Muscle layer of duodenum (tissue), 2 donors: ENCODE measurements around the gene JMJD7.

Experiments used
- H3K27ac ChIP-seq: one replicate; pipeline ENCODE4 v1.7.0; 2013; ENCODE audit warnings: mild to moderate bottlenecking, low read length
- H3K27me3 ChIP-seq: one replicate; pipeline ENCODE4 v1.7.0; 2013; ENCODE audit warnings: low read depth, mild to moderate bottlenecking, control low read depth, low read length
- H3K36me3 ChIP-seq, 2 donors: one replicate each; pipeline ENCODE4 v1.7.0; 2013; ENCODE audit warnings: low read length in 2 of 2, control low read depth in 1 of 2, mild to moderate bottlenecking in 1 of 2; ENCODE audit not compliant: insufficient read depth in 2 of 2, control insufficient read depth in 1 of 2
- H3K4me1 ChIP-seq, 2 donors: one replicate each; pipeline ENCODE4 v1.7.0; 2013; ENCODE audit warnings: low read length in 2 of 2, mild to moderate bottlenecking in 2 of 2, control low read depth in 1 of 2, moderate library complexity in 1 of 2; ENCODE audit not compliant: insufficient read depth in 2 of 2, control insufficient read depth in 1 of 2
- H3K4me3 ChIP-seq, 2 donors: one replicate each; pipeline ENCODE4 v1.7.0; 2013; ENCODE audit warnings: low read length in 2 of 2, low read depth in 1 of 2, mild to moderate bottlenecking in 1 of 2
- H3K9me3 ChIP-seq, 2 donors: one replicate each; pipeline ENCODE4 v1.7.0; 2013; ENCODE audit warnings: low read length in 2 of 2, control low read depth in 1 of 2, mild to moderate bottlenecking in 1 of 2; ENCODE audit not compliant: control insufficient read depth in 1 of 2
- donor health status: healthy.

The JMJD7 gene

DNA sequence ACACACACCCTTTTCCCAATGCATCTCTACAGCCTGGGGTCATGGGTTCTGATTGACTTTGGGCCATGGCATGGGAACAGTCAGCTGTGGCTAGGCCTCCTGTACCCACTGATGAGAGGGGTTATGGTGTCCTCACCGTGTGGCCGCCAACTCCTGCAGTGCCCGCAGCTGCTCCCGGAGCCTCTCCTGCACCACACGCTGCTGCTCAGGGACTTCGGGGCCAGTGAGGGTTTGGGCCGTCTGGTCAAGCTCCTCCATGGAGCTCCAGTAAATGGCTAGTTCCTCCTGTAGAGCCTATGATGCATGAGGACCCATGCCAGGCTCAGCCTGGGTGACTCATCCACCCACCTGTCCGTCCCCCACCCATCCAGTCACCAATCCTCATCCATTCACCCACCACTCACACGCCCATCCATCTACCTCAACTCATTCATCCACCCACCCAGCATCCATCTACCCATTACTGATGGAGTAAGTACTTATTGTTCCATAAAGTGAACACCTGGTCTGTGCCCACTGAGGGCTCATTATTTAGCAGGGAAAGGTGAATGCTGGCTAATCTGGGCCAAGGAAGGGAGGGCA is 44.4 kb downstream of the JMJD7 start:
- no peaks in the 10 kb centered on the region for H3K36me3 ChIP-seq
- H3K27ac ChIP-seq: no peak overlapping the region
- no peak overlapping the region for H3K4me3 ChIP-seq
- H3K4me1 ChIP-seq: no peaks in the 10 kb centered on the region
- H3K27me3 ChIP-seq: no peaks in the 10 kb centered on the region
- no peaks in the 10 kb centered on the region for H3K9me3 ChIP-seq

DNA sequence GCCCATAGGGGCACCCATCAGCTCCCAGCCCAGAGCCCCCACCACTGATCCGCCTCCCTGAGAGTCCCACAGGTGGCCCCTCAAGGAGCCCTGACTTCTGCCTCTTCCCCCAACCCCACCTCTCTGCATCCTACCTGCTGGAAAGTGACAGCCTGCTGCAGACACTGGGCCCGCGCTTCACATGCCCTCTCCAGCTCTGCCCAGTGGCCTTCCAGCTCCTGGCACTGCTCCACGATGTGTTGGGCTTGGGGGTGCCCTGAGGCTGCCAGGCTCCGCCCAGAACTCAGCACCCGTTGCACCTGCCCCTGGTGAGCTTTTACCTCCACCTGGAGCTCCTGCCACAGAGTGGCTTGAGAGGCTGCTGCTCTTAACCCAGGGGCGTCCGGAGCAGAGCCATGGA is 45.8 kb downstream of the JMJD7 start:
- no peak overlapping the region for H3K4me3 ChIP-seq
- H3K27ac ChIP-seq: no peak overlapping the region
- no peaks in the 10 kb centered on the region for H3K9me3 ChIP-seq

DNA sequence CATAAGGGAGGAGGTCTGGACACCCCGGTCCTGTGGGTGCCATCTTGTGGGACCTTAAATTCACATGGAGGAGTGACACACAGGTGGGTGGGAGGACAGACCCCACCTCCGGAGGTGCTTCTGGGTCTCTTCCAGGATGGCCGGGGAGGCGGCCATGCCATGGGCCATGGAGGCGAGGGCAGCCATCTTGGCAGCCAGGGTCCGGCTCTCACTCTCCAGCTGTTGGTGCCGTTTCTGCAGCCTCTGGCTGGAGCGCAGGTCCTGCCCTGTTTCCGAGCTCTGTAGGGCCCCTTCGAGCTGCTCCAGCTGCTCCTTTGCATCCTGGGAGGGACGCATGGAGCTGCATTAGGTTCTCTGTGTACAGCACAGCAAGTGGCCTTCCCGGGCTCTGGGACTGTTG is 46.8 kb downstream of the JMJD7 start:
- no peaks in the 10 kb centered on the region for H3K9me3 ChIP-seq
- H3K4me1 ChIP-seq: no peaks in the 10 kb centered on the region
- H3K27me3 ChIP-seq: no peaks in the 10 kb centered on the region
- no peak overlapping the region for H3K27ac ChIP-seq
- H3K4me3 ChIP-seq: no peak overlapping the region
- H3K36me3 ChIP-seq: no peaks in the 10 kb centered on the region

More for the DNA sequence above, 45.8 kb downstream of the JMJD7 start:
- no peaks in the 10 kb centered on the region for H3K36me3 ChIP-seq
- no peaks in the 10 kb centered on the region for H3K4me1 ChIP-seq
- H3K27me3 ChIP-seq: no peaks in the 10 kb centered on the region

DNA sequence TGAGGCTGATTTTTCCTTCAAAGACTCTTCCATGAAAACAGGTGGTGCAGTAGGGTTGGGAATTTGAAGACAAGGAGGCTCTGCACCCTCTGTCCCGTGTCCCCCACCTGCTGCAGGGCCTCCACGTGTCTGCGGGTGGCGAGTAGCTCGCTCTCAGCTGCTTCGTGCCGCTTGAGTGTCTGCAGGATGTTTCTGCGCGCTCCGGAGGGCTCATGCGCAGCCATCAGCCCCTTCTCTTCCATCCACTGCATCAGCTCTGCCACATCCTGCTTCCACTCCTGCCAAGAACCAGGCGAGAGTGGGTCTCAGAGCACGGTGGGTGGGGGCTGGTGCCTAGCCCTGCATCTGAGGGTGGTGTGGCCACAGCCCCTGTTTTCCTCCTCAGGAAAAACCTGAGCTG is 48.1 kb downstream of the JMJD7 start:
- no peak overlapping the region for H3K27ac ChIP-seq
- no peak overlapping the region for H3K4me3 ChIP-seq
- no peaks in the 10 kb centered on the region for H3K9me3 ChIP-seq
- no peaks in the 10 kb centered on the region for H3K36me3 ChIP-seq
- H3K27me3 ChIP-seq: no peaks in the 10 kb centered on the region
- H3K4me1 ChIP-seq: no peaks in the 10 kb centered on the region

DNA sequence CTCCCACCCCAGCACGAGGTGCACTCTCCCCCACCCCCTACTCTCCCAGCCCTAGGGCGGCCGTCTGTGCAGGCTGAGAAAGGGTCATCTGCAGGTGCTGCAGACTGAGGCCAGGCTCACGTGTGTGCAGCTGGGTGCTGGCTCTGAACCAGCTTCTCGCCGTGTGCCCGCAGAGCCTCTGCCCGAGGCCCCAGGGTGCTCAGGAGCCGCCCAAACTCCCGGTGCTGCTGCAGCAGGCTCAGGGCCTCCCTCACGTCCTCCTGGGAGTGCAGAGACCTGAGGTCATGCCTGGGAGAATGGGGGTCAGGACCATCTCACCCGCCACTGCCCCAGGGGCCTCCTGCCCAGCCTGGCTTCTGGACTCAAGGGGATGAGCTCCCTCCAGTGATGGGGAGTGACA is 48.8 kb downstream of the JMJD7 start:
- no peaks in the 10 kb centered on the region for H3K36me3 ChIP-seq
- no peaks in the 10 kb centered on the region for H3K9me3 ChIP-seq
- H3K27me3 ChIP-seq: no peaks in the 10 kb centered on the region
- H3K4me3 ChIP-seq: no peak overlapping the region
- H3K4me1 ChIP-seq: no peaks in the 10 kb centered on the region
- no peak overlapping the region for H3K27ac ChIP-seq

DNA sequence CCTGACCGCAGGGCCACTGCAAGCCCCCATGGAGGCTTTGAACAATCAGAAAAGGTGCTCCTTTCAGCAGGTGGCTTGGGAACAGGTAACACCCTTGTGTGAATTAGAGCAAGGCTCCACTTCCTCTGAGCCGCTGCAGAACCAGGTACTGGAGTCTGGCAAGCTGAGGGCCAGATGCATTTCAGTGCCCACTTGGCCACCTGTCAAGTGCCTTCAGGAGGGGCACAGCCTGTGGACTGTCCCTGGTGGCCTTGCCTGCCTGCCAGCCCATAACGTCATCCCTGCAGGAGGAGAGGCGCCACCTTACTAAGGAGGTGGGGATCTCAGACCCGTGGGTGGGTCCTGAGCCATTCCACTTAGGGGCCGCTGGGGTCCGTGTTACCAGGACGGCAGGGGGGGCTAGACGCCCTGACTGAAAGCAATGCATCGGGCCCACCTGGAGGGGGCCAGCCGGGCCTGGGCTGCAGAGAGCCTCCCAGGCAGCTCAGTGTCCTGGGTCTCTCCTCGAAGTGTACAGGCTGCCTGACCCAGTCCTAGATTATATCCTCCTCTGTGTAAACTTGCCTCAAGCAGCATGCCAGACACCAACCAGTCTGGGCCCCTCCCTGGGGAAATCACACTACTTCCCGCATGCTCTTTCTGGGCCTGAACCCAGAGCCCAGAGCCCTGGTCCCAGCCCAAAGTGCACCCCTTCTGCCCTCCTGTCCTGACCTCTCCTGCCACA is 49.9 kb downstream of the JMJD7 start:
- Histone ChIP-seq H3K36me3 (no peaks in the 10 kb centered on the region), H3K27me3 (no peaks in the 10 kb centered on the region), H3K4me3 (no peak overlapping the region), H3K4me1 (peaks cover 0 to 7% of the 10 kb centered on the region in 2 donors), H3K27ac (no peak overlapping the region), H3K9me3 (no peaks in the 10 kb centered on the region)

DNA sequence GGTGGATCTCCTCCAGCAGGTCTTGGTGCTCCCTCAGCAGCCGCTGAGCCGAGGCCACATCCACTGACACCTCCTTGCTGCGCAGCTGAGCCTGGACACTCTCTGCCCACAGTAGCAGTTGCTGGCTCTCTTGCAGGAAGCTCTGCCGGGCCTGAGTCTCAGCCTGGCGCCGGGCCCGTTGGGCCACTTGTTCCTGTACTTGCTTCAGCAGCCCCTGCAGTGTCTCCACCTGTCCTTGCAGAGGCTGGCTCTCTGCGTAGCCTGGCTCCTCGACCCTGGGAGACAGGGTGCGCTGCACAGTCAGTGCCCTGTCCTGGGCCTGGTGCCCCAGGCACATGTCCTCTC is 50.4 kb downstream of the JMJD7 start:
- Histone ChIP-seq H3K9me3 (no peaks in the 10 kb centered on the region), H3K36me3 (no peaks in the 10 kb centered on the region), H3K27ac (no peak overlapping the region), H3K4me3 (no peak overlapping the region), H3K27me3 (no peaks in the 10 kb centered on the region), H3K4me1 (peaks cover 0 to 7% of the 10 kb centered on the region in 2 donors)

DNA sequence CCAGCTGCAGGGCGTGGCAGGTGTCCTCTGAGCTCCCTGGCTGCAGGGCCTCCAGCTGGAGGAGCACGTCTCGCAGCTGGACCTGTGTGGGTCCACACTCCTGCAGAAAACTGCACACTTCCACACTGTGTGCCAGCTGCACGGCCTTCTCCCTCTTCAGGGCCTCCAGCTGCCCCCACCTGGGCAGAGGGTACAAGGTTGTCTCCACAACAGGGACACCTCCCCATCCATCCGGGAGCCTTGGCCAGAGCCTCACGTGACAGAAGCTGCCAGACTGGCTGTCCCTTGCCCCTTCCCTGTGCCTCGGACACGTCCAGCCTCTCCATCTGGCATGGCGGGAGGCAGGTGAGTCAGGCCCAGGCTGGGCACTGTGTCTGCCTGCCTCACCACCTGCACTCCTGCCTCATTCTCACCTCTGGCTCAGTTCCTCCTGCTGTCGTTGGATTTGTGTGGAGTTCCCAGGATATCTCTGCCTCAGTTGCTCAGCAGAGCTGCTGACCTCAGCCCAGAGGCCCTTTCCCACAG is 51.5 kb downstream of the JMJD7 start:
- Histone ChIP-seq H3K4me3 (no peak overlapping the region), H3K27me3 (no peaks in the 10 kb centered on the region), H3K36me3 (no peaks in the 10 kb centered on the region), H3K27ac (no peak overlapping the region), H3K9me3 (no peaks in the 10 kb centered on the region), H3K4me1 (peaks cover 0 to 7% of the 10 kb centered on the region in 2 donors)

DNA sequence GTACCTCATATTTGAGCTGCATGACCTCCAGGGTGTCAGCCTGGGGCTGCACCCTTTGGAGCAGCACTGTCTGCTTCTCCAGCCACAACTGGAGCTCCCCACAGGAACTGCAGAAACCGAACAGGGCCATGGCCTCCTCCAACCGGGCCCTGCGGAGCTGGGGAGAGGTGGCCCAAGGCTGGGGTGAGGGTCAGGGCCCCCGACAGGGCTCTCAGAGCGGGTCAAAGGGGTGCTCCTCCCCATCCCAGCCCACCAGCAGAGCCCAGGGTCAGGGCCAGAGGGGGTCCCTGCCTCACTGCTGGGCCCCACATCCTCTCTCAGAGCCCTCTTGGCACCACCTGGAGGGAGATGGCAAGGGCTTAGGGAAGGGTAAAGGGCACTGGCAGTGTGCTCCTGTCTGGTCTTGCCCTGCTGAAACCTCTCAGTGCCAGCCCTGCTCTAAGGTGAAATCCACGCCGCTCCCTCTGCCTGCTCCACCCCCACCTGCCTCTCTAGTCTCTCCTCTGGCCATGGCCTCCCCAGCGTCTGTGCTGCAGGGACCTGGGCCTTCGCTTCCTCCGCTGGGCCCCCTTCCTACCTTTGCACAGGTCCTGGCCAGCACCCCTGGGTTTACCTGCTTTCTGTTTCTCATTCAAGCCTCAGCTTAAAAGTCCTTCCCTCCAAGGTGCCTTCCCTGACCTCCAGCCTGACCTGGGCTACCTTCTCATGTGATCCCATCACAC is 52.4 kb downstream of the JMJD7 start:
- H3K27ac ChIP-seq: no peak overlapping the region
- peaks cover 0 to 7% of the 10 kb centered on the region in 2 donors for H3K4me1 ChIP-seq
- H3K36me3 ChIP-seq: no peaks in the 10 kb centered on the region
- no peak overlapping the region for H3K4me3 ChIP-seq
- no peaks in the 10 kb centered on the region for H3K27me3 ChIP-seq
- H3K9me3 ChIP-seq: no peaks in the 10 kb centered on the region

DNA sequence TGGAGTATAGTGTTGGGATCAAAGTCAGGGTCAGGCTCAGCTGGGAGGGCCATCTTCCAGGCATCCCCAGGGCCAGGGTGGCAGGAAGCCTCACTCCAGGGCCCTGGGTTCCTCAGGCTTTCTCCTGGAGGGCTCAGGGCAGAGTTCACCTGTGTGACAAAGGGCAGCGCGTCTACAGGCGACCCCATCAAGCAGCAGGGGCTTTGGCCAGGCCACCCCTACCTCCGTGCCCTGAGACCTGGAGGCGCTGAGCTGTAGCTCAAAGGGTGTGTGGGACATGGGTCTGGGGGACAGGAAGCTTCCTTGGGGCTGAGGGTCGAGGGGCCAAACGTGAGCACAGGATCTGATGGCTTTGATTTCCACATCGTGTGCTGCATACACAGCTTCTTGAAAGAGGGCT is 53.2 kb downstream of the JMJD7 start:
- H3K36me3 ChIP-seq: no peaks in the 10 kb centered on the region
- no peak overlapping the region for H3K27ac ChIP-seq
- H3K9me3 ChIP-seq: no peaks in the 10 kb centered on the region
- peaks cover 0 to 7% of the 10 kb centered on the region in 2 donors for H3K4me1 ChIP-seq
- no peak overlapping the region for H3K4me3 ChIP-seq
- no peaks in the 10 kb centered on the region for H3K27me3 ChIP-seq

DNA sequence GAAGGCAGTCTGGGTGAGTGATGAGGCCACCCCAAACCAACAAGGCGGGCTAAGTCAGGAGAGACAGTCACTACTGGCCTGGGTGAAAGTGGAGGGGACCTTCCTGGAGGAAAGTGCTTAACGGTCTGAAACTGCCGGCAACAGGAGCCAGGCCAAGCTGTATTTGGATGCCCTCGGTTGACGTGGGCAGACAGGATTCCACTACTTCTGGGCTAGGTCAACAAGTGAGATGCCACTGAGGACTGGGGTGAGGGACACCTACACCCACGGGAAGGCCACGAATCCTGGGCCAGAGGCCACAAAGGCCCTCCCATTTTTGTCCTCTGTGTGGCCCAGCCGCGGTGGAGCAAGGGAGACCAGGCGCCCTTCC is 53.6 kb downstream of the JMJD7 start:
- no peaks in the 10 kb centered on the region for H3K27me3 ChIP-seq
- no peak overlapping the region for H3K4me3 ChIP-seq
- no peaks in the 10 kb centered on the region for H3K9me3 ChIP-seq
- H3K4me1 ChIP-seq: peaks cover 0 to 7% of the 10 kb centered on the region in 2 donors
- H3K27ac ChIP-seq: no peak overlapping the region
- H3K36me3 ChIP-seq: no peaks in the 10 kb centered on the region
